HepG2 (cell line): ENCODE measurements around the gene RGS7. TPM values are rescaled to one million over a fixed set of nuclear protein-coding genes. Genes with fewer than 3 reads are reported as not detected.
A peak's percentile ranks its signal among the peaks of the same experiment; 100 is the strongest.

ENCODE experiments used
- ATAC-seq: fragments of 200-7000 bp; cut with Tn5 transposase; 3 replicates; pipeline ENCODE4 v1.9.1; 2020; ENCODE audit warnings: mild to moderate bottlenecking, moderate library complexity
- BruUV-seq: library from RNA; stranded (reverse); fragments of 400-500 nt; replicated peaks from 2 replicates; lab custom pipeline; 2021; lab: Mats Ljungman, UMichigan
- CTCF ChIA-PET: fragments of 300-600 bp; formaldehyde crosslinking; extraction: SDS; loops from one replicate; lab custom pipeline; 2021; ENCODE audit warnings: low total read pairs, inconsistent platforms, low intra/inter-chr PET ratio; lab: Yijun Ruan, JAX
- POLR2A ChIA-PET: fragments of 350-600 bp; sonication (Branson Sonifier 250); formaldehyde crosslinking; loops from one replicate; lab custom pipeline; 2020; ENCODE audit warnings: antibody characterized with exemption, inconsistent platforms; lab: Yijun Ruan, JAX
- DNase-seq: peaks from one replicate; pipeline ENCODE4 v3.0.0-alpha.2; 2015; ENCODE audit warnings: low spot score
- FAIRE-seq: peaks from 3 replicates; lab custom pipeline; 2011; peaks lifted over from hg19 to GRCh38; lab: Jason Lieb, UNC
- H2AFZ ChIP-seq: one replicate; pipeline ENCODE4 v1.6.1; 2011; ENCODE audit warnings: low read length, inconsistent platforms
- H3K27ac ChIP-seq: fragments of 300-600 bp; 3 replicates; pipeline ENCODE4 v1.8.0; 2011; ENCODE audit warnings: mixed run types, mild to moderate bottlenecking, mixed read lengths, low read length, inconsistent platforms; ENCODE audit not compliant: insufficient read depth; ENCODE audit errors: extremely low read length
- H3K27me3 ChIP-seq, 2 experiments: fragments of 200-600 bp in 1 of 2; 2 replicates in 1 of 2; 3 replicates in 1 of 2; pipeline versions ENCODE4 v1.6.0 to v1.8.0; 2011; ENCODE audit warnings: low read length in 2 of 2, mild to moderate bottlenecking in 2 of 2, moderate library complexity in 2 of 2, inconsistent platforms in 1 of 2; ENCODE audit not compliant: insufficient read depth in 2 of 2, control insufficient read depth in 1 of 2
- H3K36me3 ChIP-seq, 2 experiments: fragments of 200-600 bp in 1 of 2; replicated peaks in 1 of 2; 2 replicates in 1 of 2; 3 replicates in 1 of 2; pipeline versions ENCODE4 v1.5.1 to v1.8.0; 2011; ENCODE audit warnings: low read length in 2 of 2, inconsistent platforms in 1 of 2; ENCODE audit not compliant: insufficient read depth in 2 of 2, control insufficient read depth in 1 of 2
- H3K4me1 ChIP-seq: 2 replicates; pipeline ENCODE4 v1.5.1; 2012; ENCODE audit warnings: low read length, inconsistent platforms; ENCODE audit not compliant: insufficient read depth
- H3K4me2 ChIP-seq: 2 replicates; pipeline ENCODE4 v1.6.0; 2011; ENCODE audit warnings: low read depth, low read length, inconsistent platforms
- H3K4me3 ChIP-seq, 3 experiments: fragments of 200-600 bp in 1 of 3; sonication (generic), shearing (Covaris generic) in 1 of 3; replicated peaks in 1 of 3; 2 replicates each; pipeline ENCODE4 v1.5.1; 2011 to 2016; ENCODE audit warnings: low read length in 3 of 3, inconsistent platforms in 2 of 3, low read depth in 2 of 3, mild to moderate bottlenecking in 2 of 3, control low read depth in 1 of 3, mixed read lengths in 1 of 3; ENCODE audit not compliant: insufficient read depth in 1 of 3
- H3K79me2 ChIP-seq: one replicate; pipeline ENCODE4 v1.6.1; 2011; ENCODE audit warnings: low read length, inconsistent platforms; ENCODE audit not compliant: insufficient read depth
- H3K9ac ChIP-seq: 2 replicates; pipeline ENCODE4 v1.6.0; 2011; ENCODE audit warnings: mild to moderate bottlenecking, low read depth, low read length, inconsistent platforms; ENCODE audit not compliant: insufficient read depth
- H3K9me3 ChIP-seq: 2 replicates; pipeline ENCODE4 v1.5.1; 2012; ENCODE audit warnings: mild to moderate bottlenecking, low read length
- H4K20me1 ChIP-seq: 2 replicates; pipeline ENCODE4 v1.6.0; 2011; ENCODE audit warnings: inconsistent platforms, mild to moderate bottlenecking, low read length, moderate library complexity; ENCODE audit not compliant: insufficient read depth
- FLYWCH1 ChIP-seq: sonication (generic); formaldehyde crosslinking; IDR thresholded peaks from 2 replicates; pipeline ENCODE4 v1.8.1; 2023; ENCODE audit warnings: mild to moderate bottlenecking, missing genetic modification reagents
- HMGXB4 ChIP-seq, 2 experiments: sonication (generic) in 1 of 2; formaldehyde crosslinking in 1 of 2; IDR thresholded peaks; 2 replicates each; pipeline versions ENCODE4 v1.4.0 to v1.6.1; 2018 to 2020; ENCODE audit warnings: missing genetic modification reagents in 2 of 2, borderline replicate concordance in 1 of 2, low read depth in 1 of 2, mild to moderate bottlenecking in 1 of 2, missing biosample characterization in 1 of 2
- HOXA5 ChIP-seq: sonication (generic); formaldehyde crosslinking; IDR thresholded peaks from 2 replicates; pipeline ENCODE4 v1.4.0; 2020; ENCODE audit warnings: missing genetic modification reagents
- IRX3 ChIP-seq: sonication (generic); formaldehyde crosslinking; IDR thresholded peaks from 2 replicates; pipeline ENCODE4 v1.8.1; 2023; ENCODE audit warnings: mild to moderate bottlenecking, low read depth, missing genetic modification reagents, borderline replicate concordance
- KAT2B ChIP-seq: fragments of 150-350 bp; IDR thresholded peaks from 2 replicates; pipeline ENCODE4 v1.6.1; 2014; ENCODE audit warnings: low read depth, low read length, borderline replicate concordance
- MAFF ChIP-seq: IDR thresholded peaks from 2 replicates; pipeline ENCODE4 v1.6.1; 2011; ENCODE audit warnings: low read depth, low read length, improper control_type of control experiment
- MAFK ChIP-seq, 2 experiments: IDR thresholded peaks in 1 of 2; conservative IDR thresholded peaks in 1 of 2; 2 replicates each; pipeline ENCODE4 v1.6.1; 2011; ENCODE audit warnings: improper control_type of control experiment in 2 of 2, low read length in 2 of 2
- RBAK ChIP-seq: sonication (generic); formaldehyde crosslinking; IDR thresholded peaks from 2 replicates; pipeline ENCODE4 v1.5.1; 2020; ENCODE audit warnings: mild to moderate bottlenecking, missing genetic modification reagents
- ZBTB4 ChIP-seq: sonication (generic); formaldehyde crosslinking; IDR thresholded peaks from 2 replicates; pipeline ENCODE4 v1.4.0; 2020; ENCODE audit warnings: missing genetic modification reagents, mild to moderate bottlenecking, borderline replicate concordance
- ZNF317 ChIP-seq: sonication (generic); formaldehyde crosslinking; IDR thresholded peaks from 2 replicates; pipeline ENCODE4 v1.5.0; 2020; ENCODE audit warnings: mild to moderate bottlenecking, missing genetic modification reagents
- ZNF362 ChIP-seq: sonication (generic); formaldehyde crosslinking; IDR thresholded peaks from 2 replicates; pipeline ENCODE4 v1.4.0; 2020; ENCODE audit warnings: missing genetic modification reagents, mild to moderate bottlenecking, borderline replicate concordance
- ZNF605 ChIP-seq: sonication (generic); formaldehyde crosslinking; IDR thresholded peaks from 2 replicates; pipeline ENCODE4 v1.8.0; 2022; ENCODE audit warnings: mild to moderate bottlenecking, missing genetic modification reagents
- ZNF609 ChIP-seq: sonication (generic); formaldehyde crosslinking; IDR thresholded peaks from 2 replicates; pipeline ENCODE4 v1.4.0; 2020; ENCODE audit warnings: mild to moderate bottlenecking, missing genetic modification reagents, borderline replicate concordance
- whole genome bisulfite sequencing: methylation state at CpG from one replicate; pipeline ENCODE4 v1.1.6; 2017; ENCODE audit warnings: low lambda C conversion rate; 5-methylcytosine and 5-hydroxymethylcytosine counted together
- in situ Hi-C: cut with HindIII; loops from 2 replicates; pipeline ENCODE4 v1.10.0; 2017; ENCODE audit warnings: low pct_unique_long_range_greater_than_20kb; ENCODE audit not compliant: extremely low pct_ligation_motif_present
- intact Hi-C: fragments of 100-400 bp; cut with micrococcal nuclease; formaldehyde crosslinking; loops from one replicate; pipeline ENCODE4 v1.10.0; 2022; ENCODE audit not compliant: unreplicated experiment
- polyA plus RNA-seq, 8 experiments: library from polyadenylated mRNA; depleted of rRNA in 3 of 8; stranded (reverse) in 7 of 8; unstranded in 1 of 8; fragments of >200 nt; fragmentation: Illumina TruSeq in 4 of 8; extraction: Trizol in 4 of 8; gene quantifications; 2 replicates each; pipeline versions ENCODE4 v1.2.1 to v1.2.3, GENCODE V29; 2011 to 2016; ENCODE audit warnings: low read depth in 4 of 8, missing spikeins in 1 of 8, mixed read lengths in 1 of 8; ENCODE audit not compliant: insufficient read depth in 1 of 8
- total RNA-seq, 5 experiments: library from RNA; depleted of rRNA; stranded (reverse); fragments of >200 nt; fragmentation: Illumina TruSeq; extraction: Trizol; gene quantifications; 2 replicates each; pipeline ENCODE4 v1.2.3, GENCODE V29; 2016; ENCODE audit warnings: low read depth in 1 of 5

RGS7 gene
- total and polyA plus RNA-seq, 2 of the 13 experiments (the other 11 are each of a cell fraction or from before 2014, with no cell fraction given): not detected

- FAIRE-seq: no peak
- no peak for ATAC-seq
- Histone ChIP-seq H3K9me3 (peaks cover 18% of the 10 kb centered on the region; the same call in 1 of the 2 replicates), H3K79me2 (no peaks in the 10 kb centered on the region)
- 60% methylated on average over 1 of the region's 1 CpG for WGBS
- in situ Hi-C loops: loop anchor here (25.0 kb wide), 1 partner anchor 610 kb away; no protein-coding TSS in a partner anchor
- TF ChIP-seq FLYWCH1 (CRISPR knock-in tag) (no peak), IRX3 (CRISPR knock-in tag) (no peak), ZNF362 (no peak), HMGXB4 (CRISPR knock-in tag; IDR thresholded peaks at IDR 0.05; ENCODE audit: borderline replicate concordance in 1 of 2, low read depth in 1 of 2) (no peak), MAFF (0 out of 2 replicates have a peak, but pooled peaks have one; percentile 34), HOXA5 (CRISPR knock-in tag) (no peak), KAT2B (no peak), ZNF317 (CRISPR knock-in tag) (no peak), RBAK (CRISPR knock-in tag) (no peak), ZBTB4 (CRISPR knock-in tag) (no peak), MAFK (conservative IDR thresholded peaks at IDR 0.05 in 1 of 2, IDR thresholded peaks at IDR 0.05 in 1 of 2; ENCODE audit: low read length in 2 of 2) (peak in 1 of 2 experiments; percentile 67; a peak in 2 of 4 replicates), ZNF609 (CRISPR knock-in tag) (no peak), ZNF605 (CRISPR knock-in tag) (no peak)
- TF ChIP-seq, all 625 proteins: peak for 2
- Histone ChIP-seq H3K27ac (no peak overlapping the region), H2AFZ (no peak overlapping the region), H3K4me1 (no peaks in the 10 kb centered on the region), H4K20me1 (no peaks in the 10 kb centered on the region), H3K4me2 (no peak overlapping the region), H3K9ac (no peak overlapping the region), H3K36me3 (no peaks in the 10 kb centered on the region), H3K4me3 (no peak overlapping the region), H3K27me3 (no peaks in the 10 kb centered on the region)
- no TSS peak for BruUV-seq
- ChIA-PET CTCF (no interaction called here), POLR2A (no interaction called here)
- no peak for DNase-seq
- intact Hi-C loops: no loop called here
These were observed 479.4 kb downstream of the RGS7 start for GRCh38 chr1:240877605-240878004.
